Measurements from ENCODE around the gene SIRT3.
A peak's percentile ranks its signal among the peaks of the same experiment; 100 is the strongest.

The SIRT3 gene

DNA sequence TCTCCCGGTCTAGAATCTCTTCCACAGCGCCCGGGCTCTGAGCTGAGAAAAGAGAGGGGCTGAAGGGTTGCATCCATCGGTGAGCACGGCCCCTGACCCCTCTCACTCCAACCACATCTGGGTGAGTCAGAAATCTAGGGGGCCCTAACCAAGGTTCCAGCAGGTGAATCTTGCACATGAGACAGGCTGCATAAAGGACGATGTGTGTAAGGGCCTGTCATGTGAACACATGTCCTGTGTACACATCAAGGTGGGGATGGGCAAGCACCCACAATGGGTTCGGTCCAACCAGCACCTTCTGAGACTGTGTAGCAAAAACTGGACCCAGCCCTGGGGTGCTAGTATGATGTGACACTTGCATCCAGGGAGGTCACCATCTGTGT lies 30.1 kb downstream of the SIRT3 start:
- DNase-seq, result no peak
- H3K4me1 Mint-ChIP-seq, result peaks cover 34% of the 10 kb centered on the region
- TF ChIP-seq, protein P1, sequence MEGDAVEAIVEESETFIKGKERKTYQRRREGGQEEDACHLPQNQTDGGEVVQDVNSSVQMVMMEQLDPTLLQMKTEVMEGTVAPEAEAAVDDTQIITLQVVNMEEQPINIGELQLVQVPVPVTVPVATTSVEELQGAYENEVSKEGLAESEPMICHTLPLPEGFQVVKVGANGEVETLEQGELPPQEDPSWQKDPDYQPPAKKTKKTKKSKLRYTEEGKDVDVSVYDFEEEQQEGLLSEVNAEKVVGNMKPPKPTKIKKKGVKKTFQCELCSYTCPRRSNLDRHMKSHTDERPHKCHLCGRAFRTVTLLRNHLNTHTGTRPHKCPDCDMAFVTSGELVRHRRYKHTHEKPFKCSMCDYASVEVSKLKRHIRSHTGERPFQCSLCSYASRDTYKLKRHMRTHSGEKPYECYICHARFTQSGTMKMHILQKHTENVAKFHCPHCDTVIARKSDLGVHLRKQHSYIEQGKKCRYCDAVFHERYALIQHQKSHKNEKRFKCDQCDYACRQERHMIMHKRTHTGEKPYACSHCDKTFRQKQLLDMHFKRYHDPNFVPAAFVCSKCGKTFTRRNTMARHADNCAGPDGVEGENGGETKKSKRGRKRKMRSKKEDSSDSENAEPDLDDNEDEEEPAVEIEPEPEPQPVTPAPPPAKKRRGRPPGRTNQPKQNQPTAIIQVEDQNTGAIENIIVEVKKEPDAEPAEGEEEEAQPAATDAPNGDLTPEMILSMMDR (IDR thresholded peaks at IDR 0.05), result no peak
- H3K9me3 Mint-ChIP-seq, result no peaks in the 10 kb centered on the region
- H3K4me3 Mint-ChIP-seq, result peak overlapping the region; percentile 97
- H3K27ac Mint-ChIP-seq, result no peak overlapping the region
- H3K36me3 Mint-ChIP-seq (ENCODE audit: low read depth), result peaks cover 12% of the 10 kb centered on the region
- no peaks in the 10 kb centered on the region for H3K27me3 Mint-ChIP-seq (ENCODE audit: low read depth, poor library complexity)

DNA sequence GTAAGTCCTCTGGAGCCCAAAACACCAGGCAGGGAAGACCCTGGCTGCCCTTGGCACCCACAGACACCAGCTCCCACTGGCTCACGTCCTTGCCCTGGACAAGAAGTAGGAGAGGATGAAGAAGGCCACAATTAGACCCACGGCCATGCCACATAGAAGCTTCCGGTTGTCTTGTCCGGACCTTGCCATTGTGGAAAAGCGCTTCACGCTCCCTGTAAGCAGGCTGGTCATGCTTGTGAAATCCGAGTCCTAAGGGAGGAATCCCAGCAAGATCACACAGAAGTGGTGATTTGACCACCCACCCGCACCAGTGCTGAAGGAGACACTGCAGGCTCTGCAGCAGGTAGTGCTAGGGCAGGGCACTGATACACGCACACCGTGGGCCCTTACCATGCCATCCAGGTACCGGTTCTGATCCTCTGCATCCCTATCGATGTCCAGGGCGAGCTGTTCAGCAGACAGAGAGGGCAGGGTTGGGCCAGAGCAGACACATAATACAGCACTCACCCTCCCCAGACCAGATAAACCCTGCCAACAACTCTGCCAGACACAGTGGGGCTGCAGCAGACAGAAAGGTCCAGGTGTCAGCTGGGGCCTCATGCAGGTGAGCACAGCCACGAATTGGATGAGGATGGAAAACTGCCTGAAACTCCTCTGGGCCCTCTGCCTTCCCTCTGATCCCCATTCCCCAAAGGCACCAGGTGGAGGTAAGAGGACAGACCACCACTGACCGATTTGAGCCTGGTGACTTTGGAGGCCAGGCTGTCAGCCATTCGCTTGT lies 30.7 kb downstream of the SIRT3 start:
- H3K4me3 Mint-ChIP-seq, result peak overlapping the region; percentile 97
- no peaks in the 10 kb centered on the region for H3K27me3 Mint-ChIP-seq (ENCODE audit: low read depth, poor library complexity)
- H3K4me1 Mint-ChIP-seq, result peaks cover 32% of the 10 kb centered on the region
- H3K27ac Mint-ChIP-seq, result no peak overlapping the region
- H3K9me3 Mint-ChIP-seq, result no peaks in the 10 kb centered on the region
- no peak for DNase-seq
- peaks cover 12% of the 10 kb centered on the region for H3K36me3 Mint-ChIP-seq (ENCODE audit: low read depth)
- TF ChIP-seq, protein P1 (IDR thresholded peaks at IDR 0.05), result no peak

DNA sequence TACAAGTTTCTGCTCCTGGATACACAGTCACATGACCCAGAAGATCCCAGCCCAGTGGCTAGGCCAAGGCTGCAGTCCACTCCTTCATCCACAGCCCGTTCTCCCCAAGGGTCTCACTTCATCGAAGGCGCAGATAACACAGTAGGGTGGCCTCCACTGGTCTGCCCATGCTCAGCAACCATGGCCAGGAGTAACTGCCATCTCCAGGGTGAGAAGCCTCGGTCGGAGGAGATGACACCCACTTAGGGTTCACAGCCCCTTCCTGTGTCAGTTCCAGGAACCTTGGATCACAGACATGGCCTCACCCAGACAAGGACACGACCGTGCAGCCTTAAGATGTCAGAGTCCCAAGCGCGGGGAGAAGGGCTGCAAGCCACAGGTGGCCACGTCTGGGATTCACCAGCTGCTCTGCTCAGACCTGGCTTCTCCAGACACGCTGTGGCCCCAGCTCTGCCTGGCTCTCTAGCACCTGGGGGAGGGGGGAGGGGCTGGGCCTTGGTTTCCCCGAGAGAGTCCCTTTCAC lies 31.5 kb downstream of the SIRT3 start:
- H3K27ac Mint-ChIP-seq, result no peak overlapping the region
- no peak overlapping the region for H3K4me3 Mint-ChIP-seq
- no peak for DNase-seq
- H3K4me1 Mint-ChIP-seq, result peaks cover 24% of the 10 kb centered on the region
- H3K9me3 Mint-ChIP-seq, result no peaks in the 10 kb centered on the region
- TF ChIP-seq, protein P1 (IDR thresholded peaks at IDR 0.05), result no peak
- no peaks in the 10 kb centered on the region for H3K27me3 Mint-ChIP-seq (ENCODE audit: low read depth, poor library complexity)
- H3K36me3 Mint-ChIP-seq (ENCODE audit: low read depth), result peaks cover 12% of the 10 kb centered on the region

DNA sequence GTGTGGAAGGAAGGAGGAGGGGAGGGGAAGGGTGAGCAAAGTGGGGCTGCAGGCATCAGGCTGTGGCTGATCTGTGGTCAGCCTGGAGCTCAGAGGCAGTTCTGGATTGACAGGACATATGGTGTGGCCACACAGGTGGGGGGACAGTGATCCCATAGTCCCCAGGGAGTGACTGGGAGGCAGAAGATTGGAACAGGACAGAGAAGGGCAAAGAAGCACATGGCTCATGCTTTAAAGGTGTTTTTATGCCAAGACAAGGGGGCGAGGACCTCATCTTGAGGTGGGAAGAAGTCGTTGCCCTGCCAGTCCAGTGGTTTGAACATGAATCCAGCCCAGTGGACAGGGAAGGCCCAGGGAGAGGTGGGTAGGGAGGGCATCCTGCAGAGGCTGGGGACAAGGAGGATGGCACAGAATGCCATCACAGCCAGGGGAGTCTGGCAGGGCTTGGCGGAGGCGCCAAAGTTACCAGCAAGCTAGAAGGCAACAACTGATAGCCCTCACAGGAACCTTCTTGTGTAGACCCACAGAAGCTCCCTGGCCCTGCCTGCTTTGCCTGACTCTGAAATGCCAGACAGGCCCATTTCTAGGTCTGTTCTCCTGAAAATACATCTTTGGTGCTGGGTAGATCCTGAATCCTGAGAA lies 32.1 kb downstream of the SIRT3 start:
- Mint-ChIP-seq H3K27me3 (ENCODE audit: low read depth, poor library complexity) (no peaks in the 10 kb centered on the region), H3K4me1 (peaks cover 18% of the 10 kb centered on the region), H3K4me3 (peak overlapping the region; percentile 49), H3K36me3 (ENCODE audit: low read depth) (peaks cover 12% of the 10 kb centered on the region), H3K9me3 (no peaks in the 10 kb centered on the region), H3K27ac (no peak overlapping the region)
- TF ChIP-seq, protein P1 (IDR thresholded peaks at IDR 0.05), result no peak
- no peak for DNase-seq

DNA sequence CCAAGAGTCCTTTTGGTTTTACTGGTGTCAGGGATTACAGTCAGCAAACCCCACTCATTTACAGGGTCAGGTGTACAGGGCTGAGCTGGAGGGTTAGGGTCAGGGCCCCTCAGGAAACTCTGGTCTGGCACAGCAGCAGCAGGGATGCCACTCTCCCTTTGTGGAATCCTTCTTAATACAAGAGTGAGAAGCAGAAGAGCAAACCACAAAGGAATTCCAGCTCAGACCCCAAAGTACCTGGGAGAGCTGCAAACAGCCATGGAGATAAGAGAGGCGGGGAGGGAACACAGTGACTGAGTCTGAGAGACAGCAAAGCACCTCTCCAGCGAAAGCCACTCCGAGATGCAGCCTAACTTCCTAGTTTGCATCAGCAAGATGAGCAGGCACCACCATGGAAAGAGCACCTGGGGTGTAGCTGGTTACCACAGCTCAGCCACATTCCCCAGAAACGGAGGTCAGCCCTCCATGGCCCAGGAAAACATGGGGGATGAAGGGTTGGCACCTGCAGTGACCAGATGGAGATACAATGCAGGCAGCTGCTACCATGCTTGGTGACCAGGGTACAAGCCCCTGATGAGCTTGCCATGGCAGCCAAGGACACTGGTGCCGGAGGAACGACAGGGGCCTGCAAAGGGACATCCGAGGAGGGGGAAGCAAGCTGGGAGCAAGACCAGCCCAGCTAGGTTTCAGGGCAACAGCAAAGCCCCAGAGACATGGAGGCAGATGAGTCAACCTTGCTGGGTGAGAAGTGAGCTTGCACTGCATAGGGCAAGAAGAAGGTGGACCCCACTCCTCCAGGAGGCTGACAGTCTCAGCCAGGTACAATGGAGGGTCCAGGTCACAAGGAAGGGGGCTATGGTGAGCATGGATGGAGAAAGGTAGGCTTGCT lies 32.8 kb downstream of the SIRT3 start:
- no peak for DNase-seq
- Mint-ChIP-seq H3K27me3 (ENCODE audit: low read depth, poor library complexity) (no peaks in the 10 kb centered on the region), H3K27ac (peak overlapping the region; percentile 42), H3K36me3 (ENCODE audit: low read depth) (peaks cover 12% of the 10 kb centered on the region), H3K9me3 (no peaks in the 10 kb centered on the region), H3K4me3 (no peak overlapping the region), H3K4me1 (peaks cover 17% of the 10 kb centered on the region)
- TF ChIP-seq, protein P1 (IDR thresholded peaks at IDR 0.05), result no peak

Measured in nephron progenitor cell (in vitro differentiated cells).